Neuron (in vitro differentiated cells): Measurements from ENCODE around the gene SMIM20.
"Not testable (repeated sequence)": the region's sequence is repeated elsewhere in the genome, so short reads cannot be mapped to it uniquely, and the experiment has no call there.

ENCODE experiments used
- H2AFZ ChIP-seq: one replicate; pipeline ENCODE4 v1.6.1; 2013; ENCODE audit warnings: low read depth, mild to moderate bottlenecking, inconsistent platforms, low read length, moderate library complexity
- H3K27me3 ChIP-seq: one replicate; pipeline ENCODE4 v1.6.1; 2013; ENCODE audit warnings: low read length; ENCODE audit not compliant: insufficient read depth
- H3K36me3 ChIP-seq: one replicate; pipeline ENCODE4 v1.6.1; 2013; ENCODE audit warnings: low read length; ENCODE audit not compliant: insufficient read depth
- H3K4me1 ChIP-seq: one replicate; pipeline ENCODE4 v1.6.1; 2013; ENCODE audit warnings: low read length; ENCODE audit not compliant: insufficient read depth
- H3K4me3 ChIP-seq: 2 replicates; pipeline ENCODE4 v1.5.1; 2013; ENCODE audit warnings: mild to moderate bottlenecking, low read length, moderate library complexity
- H3K9me3 ChIP-seq: one replicate; pipeline ENCODE4 v1.6.1; 2013; ENCODE audit warnings: low read length

The SMIM20 gene

DNA sequence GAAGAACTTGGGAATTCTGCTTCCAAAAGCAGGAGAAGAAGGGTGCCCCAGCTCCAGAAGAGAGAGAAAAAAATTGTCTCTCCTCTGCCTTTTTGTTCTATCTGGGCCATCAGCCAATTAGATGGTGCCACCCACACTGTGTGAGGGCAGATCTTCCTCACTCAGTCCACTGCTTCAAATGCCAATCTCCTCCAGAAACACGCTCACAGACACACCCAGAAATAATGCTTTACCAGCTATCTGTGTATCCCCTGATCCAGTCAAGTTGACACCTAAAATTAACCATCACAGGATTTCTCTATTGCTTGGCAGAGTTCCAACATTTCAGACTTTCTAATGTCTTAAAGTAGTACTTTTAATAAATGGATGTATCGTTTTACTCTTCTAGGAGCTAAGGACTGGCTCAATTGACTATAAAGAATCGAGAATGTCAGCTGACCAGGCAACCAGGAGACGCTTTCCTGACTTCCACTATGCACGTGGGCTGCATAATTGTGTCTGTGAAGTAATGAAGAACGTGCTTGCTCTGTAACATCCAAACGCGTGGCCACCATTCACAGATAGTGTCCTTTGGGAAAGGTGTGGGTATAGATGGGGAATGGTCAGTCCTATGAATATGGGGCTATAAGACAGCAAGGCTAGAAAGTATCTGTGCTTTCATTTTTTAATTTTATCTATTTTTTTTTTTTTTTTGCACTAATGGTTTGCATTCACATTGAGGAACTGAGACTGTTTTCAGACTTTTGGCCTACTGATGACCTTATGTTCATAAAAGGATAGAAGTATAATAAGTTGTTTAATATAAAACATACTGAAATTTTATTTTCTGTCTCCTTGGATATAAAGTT, 9.9 kb upstream of the SMIM20 start:
- Histone ChIP-seq H3K27me3 (no peaks in the 10 kb centered on the region), H2AFZ (no peak overlapping the region), H3K36me3 (no peaks in the 10 kb centered on the region), H3K4me3 (no peak overlapping the region), H3K9me3 (no peaks in the 10 kb centered on the region), H3K4me1 (peaks cover 5% of the 10 kb centered on the region)

DNA sequence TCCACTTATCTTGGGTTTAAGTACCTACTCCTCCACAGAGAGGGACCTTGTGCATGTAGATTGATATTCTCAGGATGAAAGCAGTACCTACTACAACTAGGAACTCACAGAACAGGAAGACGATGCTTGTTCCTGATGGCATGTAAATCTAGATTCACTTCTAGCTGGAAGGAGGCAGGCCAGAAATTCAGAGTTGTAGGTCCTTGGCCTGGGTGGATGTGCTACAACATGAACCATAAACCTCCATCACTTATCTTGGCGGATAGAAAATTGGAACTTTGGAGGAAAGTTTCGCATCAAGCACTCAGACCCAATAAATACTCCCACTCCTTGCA, 9.3 kb upstream of the SMIM20 start:
- Histone ChIP-seq H3K9me3 (peaks cover 1% of the 10 kb centered on the region), H3K36me3 (no peaks in the 10 kb centered on the region), H2AFZ (no peak overlapping the region)

DNA sequence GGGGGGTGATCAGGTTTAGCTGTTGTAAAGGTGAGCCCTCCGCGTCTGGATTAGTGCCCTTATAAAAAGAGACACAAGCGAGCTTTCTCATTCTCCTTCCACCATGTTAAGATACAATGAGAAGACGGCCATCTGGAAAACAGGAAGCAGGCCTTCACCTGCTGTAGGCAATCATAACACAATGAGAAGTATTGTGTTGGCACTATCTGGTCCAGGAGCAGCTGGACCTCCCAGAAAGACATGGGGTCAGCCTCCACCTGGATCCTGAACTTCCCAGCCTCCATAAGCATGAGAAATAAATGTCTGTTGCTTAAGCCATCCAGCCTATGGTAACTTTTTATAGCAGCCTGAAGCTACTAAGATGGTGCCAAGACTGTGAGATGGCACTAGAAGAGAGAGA, 8.6 kb upstream of the SMIM20 start:
- Histone ChIP-seq H2AFZ (no peak overlapping the region), H3K27me3 (no peaks in the 10 kb centered on the region)

More for the DNA sequence above, 9.3 kb upstream of the SMIM20 start:
- Histone ChIP-seq H3K27me3 (no peaks in the 10 kb centered on the region), H3K4me3 (no peak overlapping the region), H3K4me1 (peaks cover 5% of the 10 kb centered on the region)

DNA sequence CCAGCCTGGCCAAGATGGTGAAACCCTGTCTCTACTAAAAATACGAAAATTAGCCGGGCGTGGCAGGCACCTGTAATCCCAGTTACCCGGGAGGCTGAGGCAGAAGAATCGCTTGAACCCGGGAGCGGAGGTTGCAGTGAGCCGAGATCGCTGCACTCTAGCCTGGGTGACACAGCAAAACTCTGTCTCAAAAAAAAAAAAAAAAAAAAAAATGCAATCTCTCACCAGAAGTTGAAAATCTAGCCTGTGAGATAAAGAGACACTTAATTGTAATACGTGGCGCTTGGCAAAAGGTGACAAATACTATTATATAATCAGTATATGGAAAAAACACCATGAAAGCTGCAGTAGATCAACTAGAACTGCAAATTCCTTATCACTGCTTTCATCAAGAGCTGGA, 7.9 kb upstream of the SMIM20 start:
- not testable (repeated sequence) for H2AFZ ChIP-seq, H3K9me3 ChIP-seq, H3K4me3 ChIP-seq, H3K36me3 ChIP-seq, H3K4me1 ChIP-seq, H3K27me3 ChIP-seq

More for the DNA sequence above, 8.6 kb upstream of the SMIM20 start:
- peaks cover 1% of the 10 kb centered on the region for H3K9me3 ChIP-seq
- H3K4me3 ChIP-seq = no peak overlapping the region
- H3K4me1 ChIP-seq = peaks cover 5% of the 10 kb centered on the region
- no peaks in the 10 kb centered on the region for H3K36me3 ChIP-seq

DNA sequence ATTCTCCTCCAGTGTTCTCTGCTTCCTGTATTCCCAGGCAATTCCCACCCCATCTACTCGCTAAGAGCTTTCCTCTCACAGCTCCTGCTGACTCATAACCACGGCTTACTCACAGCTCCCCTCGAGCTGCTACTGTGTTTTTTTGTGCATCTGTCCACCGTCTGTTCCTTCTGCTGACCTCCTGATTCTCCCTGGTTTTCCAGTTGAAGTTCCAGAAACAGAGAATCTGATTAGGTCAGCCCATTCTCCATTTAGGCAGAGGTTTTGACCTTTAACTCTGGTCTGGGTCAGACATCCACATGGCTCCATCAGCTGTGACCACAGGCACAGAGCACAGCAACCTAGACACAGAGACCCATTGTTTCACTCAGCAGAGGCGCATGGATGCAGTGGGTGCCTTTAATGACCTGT, 5.5 kb upstream of the SMIM20 start:
- H3K4me1 ChIP-seq = peaks cover 13% of the 10 kb centered on the region
- no peaks in the 10 kb centered on the region for H3K36me3 ChIP-seq
- peaks cover 1% of the 10 kb centered on the region for H3K9me3 ChIP-seq
- H3K4me3 ChIP-seq = no peak overlapping the region
- H2AFZ ChIP-seq = no peak overlapping the region
- no peaks in the 10 kb centered on the region for H3K27me3 ChIP-seq

DNA sequence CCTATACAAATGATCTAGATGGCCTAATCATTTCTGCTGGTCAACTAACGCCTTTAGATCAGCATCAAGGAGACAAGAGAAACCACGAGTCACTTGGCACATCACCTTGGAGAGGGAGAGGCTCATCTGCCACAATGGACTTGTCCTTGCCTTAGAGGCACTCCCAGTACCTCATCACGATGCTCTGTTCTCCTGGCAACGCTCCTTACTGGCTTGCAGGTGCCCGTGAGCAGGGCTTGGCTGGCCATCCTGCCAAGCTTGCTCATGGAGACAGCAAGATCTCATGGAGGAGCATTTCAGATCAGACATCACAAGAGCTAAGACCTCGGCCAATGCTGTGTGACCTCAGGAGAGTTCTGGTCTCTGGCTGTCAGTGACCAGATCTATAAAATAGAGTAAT, 2.7 kb upstream of the SMIM20 start:
- Histone ChIP-seq H3K4me3 (no peak overlapping the region), H3K27me3 (no peaks in the 10 kb centered on the region), H3K4me1 (peaks cover 17% of the 10 kb centered on the region), H3K9me3 (peaks cover 1% of the 10 kb centered on the region), H3K36me3 (no peaks in the 10 kb centered on the region), H2AFZ (no peak overlapping the region)

DNA sequence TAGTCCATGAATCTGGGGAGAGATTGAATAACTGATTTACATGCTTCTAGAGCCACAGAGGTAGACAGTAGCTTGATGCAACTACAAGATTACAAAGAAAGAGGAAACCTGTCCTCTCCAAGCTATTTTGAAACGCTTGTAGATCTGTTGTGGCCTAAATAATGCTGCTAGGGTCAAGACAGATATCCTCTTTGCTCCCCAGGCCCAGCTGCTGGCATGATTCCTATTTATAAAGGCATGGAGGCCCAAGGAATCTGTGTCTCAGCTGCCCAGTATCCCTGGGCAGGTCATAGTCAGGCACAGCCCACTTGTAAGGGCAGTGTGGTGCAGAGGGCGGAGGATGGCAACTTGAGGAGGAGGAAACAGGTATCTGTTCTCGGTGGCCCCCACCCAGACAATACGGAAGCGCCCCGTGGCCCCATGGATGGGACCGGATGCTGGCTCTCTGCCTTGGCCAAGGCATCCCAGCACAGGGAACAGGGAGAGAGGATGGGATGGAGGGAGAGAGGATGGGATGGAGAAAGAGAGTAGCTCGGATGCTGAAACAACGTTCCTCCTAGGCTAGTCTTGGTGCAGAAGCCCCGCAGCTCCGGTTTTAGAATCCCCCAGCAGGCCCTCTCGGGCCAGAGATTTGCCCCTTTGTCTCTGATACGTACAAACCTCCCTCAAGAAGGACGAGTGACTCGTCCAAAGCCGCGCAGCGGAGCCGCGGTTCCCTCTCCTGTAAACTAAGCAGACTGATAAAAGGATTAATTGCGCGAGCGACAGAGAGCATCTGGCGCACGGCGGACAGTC, 767 bp upstream of the SMIM20 start:
- H3K9me3 ChIP-seq = peaks cover 1% of the 10 kb centered on the region
- peaks cover 17% of the 10 kb centered on the region for H3K4me1 ChIP-seq
- no peaks in the 10 kb centered on the region for H3K36me3 ChIP-seq
- H2AFZ ChIP-seq = peak overlapping the region; percentile 99
- H3K27me3 ChIP-seq = no peaks in the 10 kb centered on the region
- H3K4me3 ChIP-seq = peak overlapping the region; percentile 92

DNA sequence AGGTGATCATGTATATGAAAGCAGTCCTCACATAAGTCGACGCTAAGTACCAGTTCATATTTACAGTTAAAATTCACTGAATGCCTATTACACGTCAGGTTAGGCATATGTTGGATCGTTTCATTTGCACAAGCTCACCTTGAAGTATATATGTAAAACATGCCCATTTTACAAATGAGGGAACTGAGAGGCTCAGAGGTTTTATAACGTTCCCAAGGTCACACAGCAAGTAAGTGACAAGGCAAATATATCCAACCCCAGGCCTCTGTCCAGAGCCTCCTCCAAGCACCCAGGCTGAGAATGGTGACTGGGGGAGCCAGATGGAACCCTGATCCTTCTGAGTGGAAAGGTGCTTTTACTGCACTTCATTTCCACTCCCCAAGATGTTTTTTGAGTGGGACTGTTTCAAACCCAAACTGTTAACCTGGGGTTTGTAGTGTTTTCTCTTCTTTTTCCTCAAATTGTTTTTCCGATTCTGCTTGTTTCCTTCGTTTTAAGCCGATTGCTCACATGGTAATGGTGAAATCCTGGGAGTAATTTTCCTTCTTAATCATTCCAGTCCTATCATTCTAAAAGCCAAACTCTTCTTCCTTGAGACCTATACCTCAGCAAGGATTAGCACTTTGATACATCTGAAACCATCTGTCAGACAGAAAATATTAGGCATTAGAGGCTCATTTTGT, 791 bp downstream of the SMIM20 start:
- Histone ChIP-seq H3K4me3 (peak overlapping the region; percentile 92), H3K27me3 (no peaks in the 10 kb centered on the region), H3K4me1 (peaks cover 13% of the 10 kb centered on the region), H3K9me3 (no peaks in the 10 kb centered on the region), H3K36me3 (no peaks in the 10 kb centered on the region), H2AFZ (peak overlapping the region; percentile 99)

DNA sequence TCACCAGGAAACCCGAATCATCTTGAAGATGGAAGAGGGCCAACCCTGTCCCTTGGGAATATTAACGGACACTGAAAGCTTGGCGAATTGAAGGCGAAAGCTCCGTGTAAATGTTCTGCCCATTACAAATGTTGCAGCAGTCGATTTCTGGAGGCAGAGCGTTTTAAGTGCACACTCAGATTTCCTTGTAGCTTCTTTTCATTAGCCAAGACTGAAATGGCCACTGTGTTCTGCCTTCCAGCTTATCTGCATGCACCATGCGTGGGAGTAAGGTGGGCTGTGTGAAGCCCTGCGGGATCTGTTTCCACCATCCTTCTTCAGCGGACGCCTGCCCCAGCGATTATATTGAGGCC, 1.3 kb downstream of the SMIM20 start:
- Histone ChIP-seq H3K4me3 (no peak overlapping the region), H3K4me1 (peaks cover 13% of the 10 kb centered on the region), H3K9me3 (no peaks in the 10 kb centered on the region)

DNA sequence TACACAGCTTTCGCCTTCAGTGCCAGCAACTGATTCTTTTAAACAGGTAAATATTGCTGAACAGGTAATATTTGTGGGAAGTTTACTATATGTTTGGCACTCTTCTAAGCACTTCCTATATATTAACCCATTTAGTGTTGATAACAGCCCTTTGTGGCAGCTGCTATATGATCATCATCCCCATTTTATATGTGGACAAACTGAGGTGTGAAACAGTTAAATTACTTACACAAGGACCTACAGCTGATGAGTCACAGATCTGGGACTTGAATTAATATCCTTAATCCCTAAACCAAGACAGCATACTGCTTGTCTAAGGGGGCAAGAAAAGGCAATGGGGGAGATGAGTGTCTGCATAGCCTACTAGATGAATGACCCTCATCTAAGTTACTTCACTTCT, 2.9 kb downstream of the SMIM20 start:
- H3K4me3 ChIP-seq = no peak overlapping the region
- no peaks in the 10 kb centered on the region for H3K9me3 ChIP-seq
- H3K4me1 ChIP-seq = peaks cover 13% of the 10 kb centered on the region
- H2AFZ ChIP-seq = no peak overlapping the region
- no peaks in the 10 kb centered on the region for H3K36me3 ChIP-seq
- H3K27me3 ChIP-seq = no peaks in the 10 kb centered on the region

More for the DNA sequence above, 1.3 kb downstream of the SMIM20 start:
- Histone ChIP-seq H2AFZ (no peak overlapping the region), H3K36me3 (no peaks in the 10 kb centered on the region), H3K27me3 (no peaks in the 10 kb centered on the region)

DNA sequence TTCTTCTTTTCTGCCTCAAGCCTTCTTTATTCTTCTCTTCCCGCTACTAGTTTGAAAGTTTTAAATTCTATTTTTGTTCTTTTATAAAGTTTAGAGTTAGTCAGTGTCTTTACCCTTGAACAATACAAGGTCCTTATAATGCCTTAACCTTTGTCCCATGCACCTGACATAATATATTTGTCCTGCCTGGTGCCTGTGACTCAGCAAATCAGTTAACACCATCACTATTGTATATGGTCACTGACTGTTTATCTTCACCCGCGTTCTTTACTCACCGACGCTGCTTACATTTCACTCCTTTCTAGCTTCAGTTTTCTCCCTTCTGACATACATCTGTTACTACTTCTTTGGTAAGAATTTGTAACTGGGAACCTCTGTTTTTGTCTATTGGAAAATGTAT, 5.7 kb downstream of the SMIM20 start:
- Histone ChIP-seq H3K4me1 (peaks cover 1% of the 10 kb centered on the region), H2AFZ (no peak overlapping the region), H3K4me3 (no peak overlapping the region), H3K27me3 (no peaks in the 10 kb centered on the region), H3K9me3 (no peaks in the 10 kb centered on the region), H3K36me3 (no peaks in the 10 kb centered on the region)

DNA sequence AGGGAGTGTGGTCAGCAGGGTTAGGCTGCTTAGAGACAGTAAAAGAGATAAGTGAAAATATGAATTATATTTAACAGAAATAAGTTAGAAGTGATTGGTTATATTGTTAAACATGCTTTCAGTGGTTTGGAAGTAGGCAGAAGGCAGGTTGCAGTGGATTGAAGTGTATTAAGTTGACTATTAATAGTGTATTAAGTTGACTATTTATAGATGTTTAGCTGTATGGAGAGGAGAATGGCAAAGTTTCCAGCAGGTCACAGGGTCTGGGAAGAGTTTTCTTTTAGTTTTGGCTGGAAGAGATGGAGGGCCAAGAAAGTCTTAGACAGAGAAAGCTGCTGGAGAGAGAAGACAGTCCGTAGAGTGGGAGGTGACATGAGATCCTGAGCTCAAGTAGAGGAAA, 7.9 kb downstream of the SMIM20 start:
- Histone ChIP-seq H2AFZ (no peak overlapping the region), H3K27me3 (no peaks in the 10 kb centered on the region), H3K9me3 (no peaks in the 10 kb centered on the region), H3K4me3 (no peak overlapping the region), H3K4me1 (no peaks in the 10 kb centered on the region), H3K36me3 (no peaks in the 10 kb centered on the region)

DNA sequence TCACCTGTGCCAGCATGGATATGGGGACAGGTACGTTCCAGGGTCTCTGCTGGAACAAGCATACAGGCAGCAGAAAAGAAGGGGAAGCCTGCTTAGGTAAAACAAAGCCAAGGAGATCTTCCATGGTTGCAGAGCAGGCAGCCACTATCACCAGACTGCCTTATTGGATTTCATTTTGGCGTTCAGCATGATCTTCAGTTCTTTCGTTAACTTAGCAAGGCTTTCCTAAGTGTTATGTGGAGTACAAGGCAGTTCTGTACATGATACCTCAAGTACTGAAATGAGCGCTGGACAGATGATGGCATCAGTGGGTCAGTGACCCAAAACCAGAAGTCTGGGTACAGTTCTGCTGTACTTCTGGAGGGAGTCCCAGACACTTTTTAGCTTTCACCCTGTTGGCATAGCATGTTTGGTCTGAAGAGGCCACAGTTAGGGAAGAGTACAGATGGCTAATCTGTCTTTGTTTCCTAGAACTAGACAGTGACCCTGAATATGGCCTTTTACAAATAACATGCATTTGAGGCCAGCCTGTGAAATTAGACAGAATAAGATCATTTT, 8.9 kb downstream of the SMIM20 start:
- H2AFZ ChIP-seq = no peak overlapping the region
- H3K9me3 ChIP-seq = no peaks in the 10 kb centered on the region
- H3K27me3 ChIP-seq = no peaks in the 10 kb centered on the region
- H3K4me3 ChIP-seq = no peak overlapping the region
- no peaks in the 10 kb centered on the region for H3K36me3 ChIP-seq
- no peaks in the 10 kb centered on the region for H3K4me1 ChIP-seq
